Measurements from ENCODE around the gene COLEC11.

COLEC11 gene

GRCh38 chr2:3639015-3639630 lies 44.2 kb downstream of the COLEC11 start:
- DNase-seq (ENCODE audit: extremely low read depth, low read depth), result no peak

DNA sequence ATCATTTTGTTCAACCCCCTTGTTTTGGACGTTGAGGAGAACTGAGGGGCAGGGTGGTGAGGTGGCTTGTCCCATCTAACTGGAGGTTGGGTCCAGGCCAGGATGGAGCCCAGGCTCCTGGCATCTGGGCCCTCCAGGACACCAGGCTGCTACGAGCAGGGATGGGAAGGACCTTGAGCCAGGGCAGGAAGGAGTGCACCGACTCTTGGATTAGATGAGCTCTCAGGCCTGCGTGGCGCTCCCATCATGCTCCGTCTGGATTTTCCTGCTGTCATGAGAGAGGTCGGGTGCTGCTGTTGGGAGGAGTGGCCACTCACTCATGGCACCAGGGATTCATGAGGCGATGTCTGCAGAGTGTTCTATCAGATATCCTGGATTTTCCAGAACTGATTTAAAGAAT lies 44.7 kb downstream of the COLEC11 start:
- DNase-seq (ENCODE audit: extremely low read depth, low read depth), result no peak
- no peak overlapping the region for H3K4me3 ChIP-seq (replicated peaks; ENCODE audit: low read depth, low read length)
- TF ChIP-seq CTCF (IDR thresholded peaks at IDR 0.05; ENCODE audit: low read depth, low read length, missing control alignments), result no peak

More at GRCh38 chr2:3639015-3639630, 44.2 kb downstream of the COLEC11 start:
- no peak overlapping the region for H3K4me3 ChIP-seq (replicated peaks; ENCODE audit: low read depth, low read length)
- no peak for TF ChIP-seq CTCF (IDR thresholded peaks at IDR 0.05; ENCODE audit: low read depth, low read length, missing control alignments)

DNA sequence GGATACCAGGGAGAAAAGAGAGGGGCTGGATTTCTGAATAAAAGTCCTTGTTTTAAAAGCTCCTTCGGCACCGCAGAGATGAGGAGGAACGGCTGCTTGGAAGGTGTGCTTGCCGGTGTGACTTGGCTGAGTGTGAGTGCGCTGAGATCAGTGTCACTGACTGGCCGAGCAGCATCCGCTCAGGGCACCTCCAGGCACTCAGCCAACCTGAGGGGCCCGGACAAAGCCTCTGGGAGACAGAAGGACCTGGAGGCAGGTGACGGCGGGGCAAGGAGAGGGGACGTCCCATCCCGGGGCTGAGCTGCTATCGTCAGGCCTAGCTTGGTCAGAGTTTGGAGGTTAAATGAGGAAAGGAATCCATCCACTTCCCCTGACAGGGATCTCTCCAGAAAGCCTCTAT lies 46.3 kb downstream of the COLEC11 start:
- no peak for TF ChIP-seq CTCF (IDR thresholded peaks at IDR 0.05; ENCODE audit: low read depth, low read length, missing control alignments)
- H3K4me3 ChIP-seq (replicated peaks; ENCODE audit: low read depth, low read length), result no peak overlapping the region
- no peak for DNase-seq (ENCODE audit: extremely low read depth, low read depth)

DNA sequence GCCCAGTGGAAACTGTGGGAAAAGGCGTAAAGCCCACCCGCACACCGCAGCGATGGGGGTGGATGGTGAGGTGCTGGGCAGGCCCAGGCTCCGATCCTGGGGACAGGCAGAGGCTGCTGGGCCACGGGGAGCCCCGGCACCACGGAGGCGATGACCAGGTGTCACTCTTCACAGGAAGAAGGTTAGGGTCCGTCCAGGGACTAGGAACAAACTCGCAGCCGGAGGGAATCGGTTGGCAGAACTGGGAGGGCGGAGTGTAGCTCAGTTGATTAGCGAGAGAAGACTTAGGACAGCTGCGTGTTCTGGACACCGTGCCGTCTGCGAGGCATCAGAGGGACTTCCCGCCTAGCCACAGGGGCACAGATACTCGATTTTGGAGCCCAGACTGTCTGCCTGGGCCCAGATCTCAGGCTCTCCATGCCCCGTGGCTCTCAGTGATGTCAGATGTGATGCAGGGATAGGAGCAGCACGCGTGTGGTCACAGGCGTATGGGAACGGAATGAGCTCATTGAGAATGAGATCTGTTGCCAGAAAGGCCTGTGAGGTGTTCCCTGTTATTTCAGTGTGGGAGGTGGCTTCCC lies 47.0 kb downstream of the COLEC11 start:
- no peak overlapping the region for H3K4me3 ChIP-seq (replicated peaks; ENCODE audit: low read depth, low read length)
- DNase-seq (ENCODE audit: extremely low read depth, low read depth), result no peak
- no peak for TF ChIP-seq CTCF (IDR thresholded peaks at IDR 0.05; ENCODE audit: low read depth, low read length, missing control alignments)

GRCh38 chr2:3642521-3643215 lies 47.8 kb downstream of the COLEC11 start:
- DNase-seq (ENCODE audit: extremely low read depth, low read depth), result no peak
- no peak for TF ChIP-seq CTCF (IDR thresholded peaks at IDR 0.05; ENCODE audit: low read depth, low read length, missing control alignments)
- no peak overlapping the region for H3K4me3 ChIP-seq (replicated peaks; ENCODE audit: low read depth, low read length)

DNA sequence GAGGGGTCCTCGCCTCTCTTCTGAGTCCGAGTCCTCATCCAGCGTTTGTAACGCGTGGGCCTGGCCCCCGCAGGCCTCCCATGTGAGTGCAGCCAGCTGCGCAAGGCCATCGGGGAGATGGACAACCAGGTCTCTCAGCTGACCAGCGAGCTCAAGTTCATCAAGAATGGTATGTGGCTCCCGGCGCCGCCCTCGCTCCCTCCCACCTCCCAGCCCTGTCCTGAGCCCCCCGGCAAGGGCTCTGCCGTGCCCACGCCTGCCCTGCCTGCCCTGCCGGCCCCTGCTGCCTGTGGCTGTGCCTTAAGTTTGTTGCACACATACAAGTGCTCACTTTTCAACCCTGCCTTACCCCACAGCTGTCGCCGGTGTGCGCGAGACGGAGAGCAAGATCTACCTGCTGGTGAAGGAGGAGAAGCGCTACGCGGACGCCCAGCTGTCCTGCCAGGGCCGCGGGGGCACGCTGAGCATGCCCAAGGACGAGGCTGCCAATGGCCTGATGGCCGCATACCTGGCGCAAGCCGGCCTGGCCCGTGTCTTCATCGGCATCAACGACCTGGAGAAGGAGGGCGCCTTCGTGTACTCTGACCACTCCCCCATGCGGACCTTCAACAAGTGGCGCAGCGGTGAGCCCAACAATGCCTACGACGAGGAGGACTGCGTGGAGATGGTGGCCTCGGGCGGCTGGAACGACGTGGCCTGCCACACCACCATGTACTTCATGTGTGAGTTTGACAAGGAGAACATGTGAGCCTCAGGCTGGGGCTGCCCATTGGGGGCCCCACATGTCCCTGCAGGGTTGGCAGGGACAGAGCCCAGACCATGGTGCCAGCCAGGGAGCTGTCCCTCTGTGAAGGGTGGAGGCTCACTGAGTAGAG lies 48.7 kb downstream of the COLEC11 start:
- no peak for TF ChIP-seq CTCF (IDR thresholded peaks at IDR 0.05; ENCODE audit: low read depth, low read length, missing control alignments)
- no peak overlapping the region for H3K4me3 ChIP-seq (replicated peaks; ENCODE audit: low read depth, low read length)
- DNase-seq (ENCODE audit: extremely low read depth, low read depth), result no peak
